IMR-90 (cell line): ENCODE results near the gene GRPEL2. TPM values are rescaled to one million over a fixed set of nuclear protein-coding genes. Genes with fewer than 3 reads are reported as not detected.

ENCODE experiments used
- ATAC-seq: fragments of 200-7000 bp; cut with Tn5 transposase; 2 replicates; pipeline ENCODE4 v1.9.1; 2020; ENCODE audit warnings: low read depth, mild to moderate bottlenecking, moderate library complexity
- BruUV-seq: library from RNA; stranded (reverse); fragments of 400-500 nt; replicated peaks from 2 replicates; lab custom pipeline; 2021; lab: Mats Ljungman, UMichigan
- CTCF ChIA-PET: fragments of 300-600 bp; formaldehyde crosslinking; extraction: SDS; loops from one replicate; lab custom pipeline; 2021; ENCODE audit warnings: antibody characterized with exemption; lab: Yijun Ruan, JAX
- POLR2A ChIA-PET: fragments of 300-600 bp; sonication (Branson Sonifier 250); formaldehyde crosslinking; loops from one replicate; lab custom pipeline; 2022; ENCODE audit warnings: antibody characterized with exemption; ENCODE audit not compliant: unreplicated experiment; lab: Charles Lee
- DNase-seq: peaks from one replicate; pipeline ENCODE4 v3.0.0; 2013
- H2AFZ ChIP-seq: replicated peaks from 2 replicates; pipeline ENCODE3; 2013; ENCODE audit warnings: low read length, mild to moderate bottlenecking; ENCODE audit not compliant: poor library complexity
- H2AK5ac ChIP-seq: 2 replicates; pipeline ENCODE4 v1.6.1; 2013; ENCODE audit warnings: low read depth, low read length, inconsistent platforms
- H2AK9ac ChIP-seq: replicated peaks from 2 replicates; pipeline ENCODE3; 2013; ENCODE audit warnings: mild to moderate bottlenecking, low read depth, low read length, moderate library complexity; ENCODE audit not compliant: poor library complexity
- H2BK120ac ChIP-seq: 2 replicates; pipeline ENCODE4 v1.6.1; 2013; ENCODE audit warnings: low read depth, low read length, inconsistent platforms
- H2BK15ac ChIP-seq: 3 replicates; pipeline ENCODE4 v1.6.1; 2013; ENCODE audit warnings: low read depth, low read length, inconsistent platforms
- H2BK20ac ChIP-seq: 2 replicates; pipeline ENCODE4 v1.6.1; 2013; ENCODE audit warnings: low read depth, mild to moderate bottlenecking, inconsistent platforms, low read length, moderate library complexity
- H2BK5ac ChIP-seq: 2 replicates; pipeline ENCODE4 v1.6.1; 2013; ENCODE audit warnings: mild to moderate bottlenecking, low read depth, low read length, inconsistent platforms; ENCODE audit not compliant: poor library complexity, severe bottlenecking
- H3K14ac ChIP-seq: replicated peaks from 2 replicates; pipeline ENCODE4 v1.6.1; 2013; ENCODE audit warnings: low read depth, low read length, inconsistent platforms
- H3K18ac ChIP-seq: 2 replicates; pipeline ENCODE4 v1.6.1; 2013; ENCODE audit warnings: low read depth, low read length, control low read depth
- H3K23ac ChIP-seq: 2 replicates; pipeline ENCODE4 v1.6.1; 2013; ENCODE audit warnings: low read depth, low read length, inconsistent platforms
- H3K27ac ChIP-seq: 2 replicates; pipeline ENCODE4 v1.5.1; 2013; ENCODE audit warnings: mild to moderate bottlenecking, control low read depth, low read length; ENCODE audit not compliant: insufficient read depth
- H3K27me3 ChIP-seq: 2 replicates; pipeline ENCODE4 v1.6.1; 2013; ENCODE audit warnings: low read length; ENCODE audit not compliant: control insufficient read depth, insufficient read depth
- H3K36me3 ChIP-seq: 2 replicates; pipeline ENCODE4 v1.6.1; 2013; ENCODE audit warnings: low read length, mixed read lengths; ENCODE audit not compliant: control insufficient read depth, insufficient read depth
- H3K4ac ChIP-seq: 2 replicates; pipeline ENCODE4 v1.6.1; 2013; ENCODE audit warnings: low read depth, low read length, inconsistent platforms
- H3K4me1 ChIP-seq: 2 replicates; pipeline ENCODE4 v1.6.1; 2013; ENCODE audit warnings: low read length, mixed read lengths; ENCODE audit not compliant: control insufficient read depth, insufficient read depth
- H3K4me2 ChIP-seq: 2 replicates; pipeline ENCODE4 v1.6.1; 2013; ENCODE audit warnings: low read depth, mild to moderate bottlenecking, control low read depth, low read length, moderate library complexity
- H3K4me3 ChIP-seq: 2 replicates; pipeline ENCODE4 v1.5.1; 2013; ENCODE audit warnings: low read depth, mild to moderate bottlenecking, control low read depth, low read length, moderate library complexity; ENCODE audit not compliant: insufficient read depth
- H3K56ac ChIP-seq: 2 replicates; pipeline ENCODE4 v1.6.1; 2013; ENCODE audit warnings: low read length, inconsistent platforms; ENCODE audit not compliant: insufficient read depth; ENCODE audit errors: extremely low read depth
- H3K79me1 ChIP-seq, 2 experiments: 2 replicates each; pipeline ENCODE4 v1.6.1; 2013; ENCODE audit warnings: low read length in 2 of 2, inconsistent platforms in 1 of 2, low read depth in 1 of 2
- H3K9ac ChIP-seq: 2 replicates; pipeline ENCODE4 v1.6.1; 2013; ENCODE audit warnings: low read depth, low read length, control low read depth
- H3K9me1 ChIP-seq: 2 replicates; pipeline ENCODE4 v1.6.1; 2013; ENCODE audit warnings: low read length, inconsistent platforms; ENCODE audit not compliant: insufficient read depth
- H3K9me3 ChIP-seq: 2 replicates; pipeline ENCODE4 v1.6.1; 2013; ENCODE audit warnings: low read length; ENCODE audit not compliant: control insufficient read depth, insufficient read depth
- H4K20me1 ChIP-seq: 2 replicates; pipeline ENCODE4 v1.6.1; 2013; ENCODE audit warnings: low read length, inconsistent platforms; ENCODE audit not compliant: insufficient read depth
- H4K5ac ChIP-seq: 2 replicates; pipeline ENCODE4 v1.6.1; 2013; ENCODE audit warnings: mild to moderate bottlenecking, low read depth, low read length, control low read depth
- H4K8ac ChIP-seq, 2 experiments: 2 replicates each; pipeline ENCODE4 v1.6.1; 2013; ENCODE audit warnings: low read depth in 2 of 2, low read length in 2 of 2, control low read depth in 1 of 2, inconsistent platforms in 1 of 2
- H4K91ac ChIP-seq: 2 replicates; pipeline ENCODE4 v1.6.1; 2013; ENCODE audit warnings: low read depth, low read length, inconsistent platforms; ENCODE audit not compliant: insufficient read depth
- BHLHE40 ChIP-seq: fragments of 150-350 bp; IDR thresholded peaks from 2 replicates; pipeline ENCODE4 v1.6.1; 2016; ENCODE audit warnings: mild to moderate bottlenecking, low read depth, low read length
- CEBPB ChIP-seq: IDR thresholded peaks from 2 replicates; pipeline ENCODE4 v1.6.1; 2012; ENCODE audit warnings: low read depth, low read length, improper control_type of control experiment
- ELK1 ChIP-seq: fragments of 150-350 bp; IDR thresholded peaks from 2 replicates; pipeline ENCODE4 v1.6.1; 2016; ENCODE audit warnings: low read depth, mild to moderate bottlenecking, low read length, moderate library complexity, borderline replicate concordance
- FOS ChIP-seq: fragments of 150-350 bp; IDR thresholded peaks from 2 replicates; pipeline ENCODE4 v1.6.1; 2016; ENCODE audit warnings: low read depth, low read length
- MAFK ChIP-seq: IDR thresholded peaks from 2 replicates; pipeline ENCODE4 v1.6.1; 2012; ENCODE audit warnings: low read depth, low read length, improper control_type of control experiment
- RCOR1 ChIP-seq: IDR thresholded peaks from 2 replicates; pipeline ENCODE4 v1.6.1; 2012; ENCODE audit warnings: mild to moderate bottlenecking, low read length, improper control_type of control experiment; ENCODE audit not compliant: insufficient replicate concordance
- WGBS, 2 experiments: methylation state at CpG; one replicate each; pipeline versions ENCODE4 v1.1.5 to v1.1.7; 2013; ENCODE audit warnings: missing lambda C conversion rate in 2 of 2; ENCODE audit not compliant: insufficient read length in 1 of 2; ENCODE audit errors: extremely low coverage in 2 of 2; 5-methylcytosine and 5-hydroxymethylcytosine counted together
- dilution Hi-C: fragments of 300-500 bp; cut with HindIII; formaldehyde crosslinking; loops from one replicate; pipeline ENCODE4 v1.14.3; 2018; ENCODE audit warnings: low sequenced_read_pairs; ENCODE audit not compliant: unreplicated experiment
- in situ Hi-C: fragments of 300-500 bp; cut with MboI; formaldehyde crosslinking; loops from 3 replicates; pipeline ENCODE4 v1.14.3; 2019; ENCODE audit warnings: low sequenced_read_pairs, inconsistent platforms, mixed read lengths
- intact Hi-C: fragments of 100-400 bp; cut with micrococcal nuclease; formaldehyde crosslinking; loops from 2 replicates; pipeline ENCODE4 v1.10.0; 2022
- polyA plus RNA-seq, 3 experiments: library from polyadenylated mRNA; depleted of rRNA; stranded (reverse); fragments of >200 nt; gene quantifications; 2 replicates each; pipeline ENCODE4 v1.2.3, GENCODE V29; 2012; ENCODE audit warnings: low replicate concordance in 1 of 3
- total RNA-seq: library from RNA; depleted of rRNA; stranded (reverse); fragments of >200 nt; gene quantifications from 2 replicates; pipeline ENCODE4 v1.2.3, GENCODE V29; 2012

Gene GRPEL2
- total and polyA plus RNA-seq, 2 of the 4 experiments (the other 2 are of a cell fraction) = 6.2 to 18.1 TPM

GRCh38 chr5:149400304-149400703 lies 55.0 kb downstream of the GRPEL2 start:
- Histone ChIP-seq H4K5ac (no peak overlapping the region), H2BK15ac (no peak overlapping the region; the same call in 2 of the 3 replicates), H3K4me3 (no peak overlapping the region), H3K4me2 (no peak overlapping the region), H3K79me1 (peaks cover 0 to 14% of the 10 kb centered on the region in 2 experiments; a peak in 3 of 4 replicates), H3K4ac (no peak overlapping the region), H2BK120ac (0 out of 2 replicates have a peak overlapping the region, but pooled peaks have one; percentile 5), H3K27me3 (no peaks in the 10 kb centered on the region), H3K4me1 (peaks cover 16% of the 10 kb centered on the region), H2AFZ (peak overlapping the region; percentile 26), H4K91ac (no peak overlapping the region), H2BK20ac (no peak overlapping the region), H3K56ac (no peak overlapping the region), H2AK9ac (no peak overlapping the region), H2AK5ac (peak overlapping the region; percentile 4; the same call in 1 of the 2 replicates), H4K20me1 (peaks cover 6% of the 10 kb centered on the region), H3K9me1 (peaks cover 7% of the 10 kb centered on the region), H3K9me3 (no peaks in the 10 kb centered on the region), H2BK5ac (no peak overlapping the region), H3K14ac (0 out of 2 replicates have a peak overlapping the region, but pooled peaks have one; percentile 36), H3K9ac (no peak overlapping the region), H4K8ac (peak overlapping the region in 1 of 2 experiments; percentile 16; a peak in 1 of 4 replicates), H3K27ac (no peak overlapping the region), H3K18ac (no peak overlapping the region), H3K23ac (no peak overlapping the region), H3K36me3 (no peaks in the 10 kb centered on the region)
- 100% methylated on average over 1 of the region's 6 CpGs; no CpG with 5 or more reads in 1 of the 2 experiments for WGBS, 2 experiments
- intact Hi-C loops (no loop called here), dilution Hi-C loops (no loop called here), in situ Hi-C loops (no loop called here)
- ATAC-seq = no peak
- no peak for DNase-seq
- ChIA-PET CTCF (interaction anchor here (1.0 kb wide), 1 partner anchor 18 kb away, joined by 3 read pairs; no protein-coding TSS in a partner anchor), POLR2A (no interaction called here)
- TF ChIP-seq FOS (no peak), MAFK (no peak), ELK1 (no peak), CEBPB (no peak), RCOR1 (no peak), BHLHE40 (no peak)
- BruUV-seq = no TSS peak
